Keratinocyte (primary cell): ENCODE data around the gene SMIM7. TPM values are rescaled to one million over a fixed set of nuclear protein-coding genes. Genes with fewer than 3 reads are reported as not detected.

Experiments used
- DNase-seq: peaks from one replicate; pipeline ENCODE4 v3.0.0-alpha.2; 2011; ENCODE audit warnings: low read depth, missing footprints, low spot score
- FAIRE-seq: peaks from 2 replicates; lab custom pipeline; 2011; peaks lifted over from hg19 to GRCh38; lab: Jason Lieb, UNC
- H2AFZ ChIP-seq: 2 replicates; pipeline ENCODE4 v1.6.0; 2012; ENCODE audit warnings: low read length, control low read depth, inconsistent platforms; ENCODE audit not compliant: control insufficient read depth
- H3K27ac ChIP-seq: 2 replicates; pipeline ENCODE4 v1.5.1; 2011; ENCODE audit warnings: low read length; ENCODE audit not compliant: control insufficient read depth, insufficient read depth
- H3K27me3 ChIP-seq: 3 replicates; pipeline ENCODE4 v1.6.0; 2011; ENCODE audit warnings: low read length; ENCODE audit not compliant: control insufficient read depth, insufficient read depth; ENCODE audit errors: extremely low read depth
- H3K36me3 ChIP-seq, 2 experiments: 2 replicates in 1 of 2; 3 replicates in 1 of 2; pipeline ENCODE4 v1.5.1; 2011; ENCODE audit warnings: low read length in 2 of 2, mild to moderate bottlenecking in 1 of 2; ENCODE audit not compliant: control insufficient read depth in 2 of 2, insufficient read depth in 2 of 2; ENCODE audit errors: extremely low read depth in 1 of 2
- H3K4me1 ChIP-seq: 3 replicates; pipeline ENCODE4 v1.5.1; 2011; ENCODE audit warnings: low read length; ENCODE audit not compliant: control insufficient read depth, insufficient read depth; ENCODE audit errors: extremely low read depth
- H3K4me2 ChIP-seq: 3 replicates; pipeline ENCODE4 v1.6.0; 2011; ENCODE audit warnings: low read depth, low read length; ENCODE audit not compliant: control insufficient read depth, insufficient read depth; ENCODE audit errors: extremely low read depth
- H3K4me3 ChIP-seq, 3 experiments: fragments of 200-600 bp in 1 of 3; sonication (generic) in 1 of 3; 2 replicates in 2 of 3; 3 replicates in 1 of 3; pipeline ENCODE4 v1.5.1; 2011 to 2016; ENCODE audit warnings: low read length in 3 of 3, mild to moderate bottlenecking in 3 of 3, control low read depth in 2 of 3, inconsistent platforms in 1 of 3, low read depth in 1 of 3, mixed read lengths in 1 of 3, mixed run types in 1 of 3, moderate library complexity in 1 of 3; ENCODE audit not compliant: control insufficient read depth in 2 of 3, insufficient read depth in 2 of 3; ENCODE audit errors: extremely low read depth in 1 of 3
- H3K79me2 ChIP-seq: 2 replicates; pipeline ENCODE4 v1.6.0; 2012; ENCODE audit warnings: low read length; ENCODE audit not compliant: control insufficient read depth, insufficient read depth
- H3K9ac ChIP-seq: 3 replicates; pipeline ENCODE4 v1.6.0; 2011; ENCODE audit warnings: low read length; ENCODE audit not compliant: control insufficient read depth, insufficient read depth; ENCODE audit errors: extremely low read depth
- H3K9me1 ChIP-seq: 3 replicates; pipeline ENCODE4 v1.6.0; 2011; ENCODE audit warnings: low read length; ENCODE audit not compliant: control insufficient read depth, insufficient read depth; ENCODE audit errors: extremely low read depth
- H3K9me3 ChIP-seq: 2 replicates; pipeline ENCODE4 v1.5.1; 2012; ENCODE audit warnings: low read depth, low read length; ENCODE audit not compliant: control insufficient read depth
- H4K20me1 ChIP-seq: 3 replicates; pipeline ENCODE4 v1.6.0; 2011; ENCODE audit warnings: low read length; ENCODE audit not compliant: control insufficient read depth, insufficient read depth; ENCODE audit errors: extremely low read depth
- CTCF ChIP-seq, 3 experiments: IDR thresholded peaks in 1 of 3; conservative IDR thresholded peaks in 1 of 3; optimal IDR thresholded peaks in 1 of 3; 2 replicates in 2 of 3; 3 replicates in 1 of 3; pipeline versions ENCODE3 to v1.5.1; 2011; ENCODE audit warnings: low read length in 3 of 3, mild to moderate bottlenecking in 3 of 3, moderate library complexity in 2 of 3, control low read depth in 1 of 3, inconsistent platforms in 1 of 3; ENCODE audit not compliant: insufficient read depth in 2 of 3; ENCODE audit errors: extremely low read depth in 1 of 3
- EZH2 ChIP-seq: IDR thresholded peaks from one replicate; pipeline ENCODE4 v1.6.1; 2012; ENCODE audit warnings: inconsistent platforms, mild to moderate bottlenecking, low read length, moderate library complexity
- dilution Hi-C: fragments of 300-500 bp; cut with MboI; formaldehyde crosslinking; loops from one replicate; pipeline ENCODE4 v1.7.0; 2020; ENCODE audit warnings: low sequenced_read_pairs; ENCODE audit not compliant: extremely low pct_ligation_motif_present
- polyA plus RNA-seq, 5 experiments: library from polyadenylated mRNA; depleted of rRNA in 3 of 5; stranded (reverse) in 3 of 5; stranded (forward) in 1 of 5; unstranded in 1 of 5; fragments of >200 nt; gene quantifications; 1 replicate in 1 of 5; 2 replicates in 3 of 5; 3 replicates in 1 of 5; pipeline versions ENCODE4 v1.2.1 to v1.2.3, GENCODE V29; 2011 to 2012; ENCODE audit warnings: missing spikeins in 2 of 5, low read depth in 1 of 5, low replicate concordance in 1 of 5

SMIM7 gene
- polyA plus RNA-seq, 1 donor (not counting 4 experiments of a cell fraction or from before 2014, with no cell fraction given) = 79.1 TPM

GRCh38 chr19:16624236-16624635, 35.7 kb downstream of the SMIM7 start:
- H4K20me1 ChIP-seq = peaks cover 35% of the 10 kb centered on the region
- DNase-seq (no peak), FAIRE-seq (no peak)
- no peak overlapping the region for H3K4me3 ChIP-seq
- H3K27ac ChIP-seq = no peak overlapping the region
- TF ChIP-seq EZH2 = no peak
- TF ChIP-seq CTCF (optimal IDR thresholded peaks at IDR 0.05 in 1 of 3, IDR thresholded peaks at IDR 0.05 in 1 of 3, conservative IDR thresholded peaks at IDR 0.05 in 1 of 3; ENCODE audit: extremely low read depth in 1 of 3, insufficient read depth in 2 of 3, low read length in 3 of 3) = no peak
- H3K9ac ChIP-seq = no peak overlapping the region
- H3K9me3 ChIP-seq = no peaks in the 10 kb centered on the region
- dilution Hi-C loops = no loop called here
- no peak overlapping the region for H2AFZ ChIP-seq
- H3K79me2 ChIP-seq = peaks cover 85% of the 10 kb centered on the region
- no peak overlapping the region for H3K4me2 ChIP-seq
- H3K36me3 ChIP-seq = peaks cover 17 to 25% of the 10 kb centered on the region in 2 experiments
- peaks cover 14% of the 10 kb centered on the region for H3K4me1 ChIP-seq
- peaks cover 6% of the 10 kb centered on the region for H3K9me1 ChIP-seq
- H3K27me3 ChIP-seq = no peaks in the 10 kb centered on the region

- Histone ChIP-seq H3K4me1 (peaks cover 9% of the 10 kb centered on the region), H3K27ac (no peak overlapping the region), H3K9me1 (peaks cover 6% of the 10 kb centered on the region), H3K9me3 (no peaks in the 10 kb centered on the region), H3K79me2 (peaks cover 92% of the 10 kb centered on the region), H4K20me1 (peaks cover 41% of the 10 kb centered on the region), H2AFZ (no peak overlapping the region), H3K4me3 (no peak overlapping the region), H3K4me2 (no peak overlapping the region), H3K27me3 (no peaks in the 10 kb centered on the region), H3K9ac (no peak overlapping the region), H3K36me3 (peaks cover 17 to 25% of the 10 kb centered on the region in 2 experiments)
- dilution Hi-C loops = no loop called here
- FAIRE-seq = no peak
- TF ChIP-seq EZH2 (no peak), CTCF (optimal IDR thresholded peaks at IDR 0.05 in 1 of 3, IDR thresholded peaks at IDR 0.05 in 1 of 3, conservative IDR thresholded peaks at IDR 0.05 in 1 of 3; ENCODE audit: extremely low read depth in 1 of 3, insufficient read depth in 2 of 3, low read length in 3 of 3) (no peak)
- no peak for DNase-seq
Measured at GRCh38 chr19:16623576-16623975, 36.4 kb downstream of the SMIM7 start.
